ENCODE data around the gene PIGS.
"Not testable (repeated sequence)": the region's sequence is repeated elsewhere in the genome, so short reads cannot be mapped to it uniquely, and the experiment has no call there.

Gene PIGS

GRCh38 chr17:28578246-28579195 is 7.2 kb upstream of the PIGS start:
- DNase-seq (ENCODE audit: low read depth, low spot score) = no peak

DNA sequence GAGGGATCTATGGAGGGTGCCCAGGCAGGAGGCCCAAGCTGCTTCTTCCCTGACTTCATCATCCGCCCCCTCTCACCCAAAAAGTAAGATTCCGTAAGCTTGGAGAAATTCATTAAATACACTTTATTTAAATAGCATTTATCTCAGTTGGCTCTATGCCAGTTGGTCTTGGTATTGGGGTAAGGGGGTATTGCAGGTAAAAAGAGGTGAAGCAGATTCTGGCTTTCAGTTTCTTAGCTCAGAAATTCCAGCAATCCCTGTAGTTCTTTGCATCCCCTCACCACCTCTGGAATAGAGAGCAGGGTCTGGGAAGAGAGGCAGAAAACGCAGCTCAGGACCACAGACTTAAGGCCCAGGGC is 6.1 kb upstream of the PIGS start:
- no peak for DNase-seq (ENCODE audit: low read depth, low spot score)

DNA sequence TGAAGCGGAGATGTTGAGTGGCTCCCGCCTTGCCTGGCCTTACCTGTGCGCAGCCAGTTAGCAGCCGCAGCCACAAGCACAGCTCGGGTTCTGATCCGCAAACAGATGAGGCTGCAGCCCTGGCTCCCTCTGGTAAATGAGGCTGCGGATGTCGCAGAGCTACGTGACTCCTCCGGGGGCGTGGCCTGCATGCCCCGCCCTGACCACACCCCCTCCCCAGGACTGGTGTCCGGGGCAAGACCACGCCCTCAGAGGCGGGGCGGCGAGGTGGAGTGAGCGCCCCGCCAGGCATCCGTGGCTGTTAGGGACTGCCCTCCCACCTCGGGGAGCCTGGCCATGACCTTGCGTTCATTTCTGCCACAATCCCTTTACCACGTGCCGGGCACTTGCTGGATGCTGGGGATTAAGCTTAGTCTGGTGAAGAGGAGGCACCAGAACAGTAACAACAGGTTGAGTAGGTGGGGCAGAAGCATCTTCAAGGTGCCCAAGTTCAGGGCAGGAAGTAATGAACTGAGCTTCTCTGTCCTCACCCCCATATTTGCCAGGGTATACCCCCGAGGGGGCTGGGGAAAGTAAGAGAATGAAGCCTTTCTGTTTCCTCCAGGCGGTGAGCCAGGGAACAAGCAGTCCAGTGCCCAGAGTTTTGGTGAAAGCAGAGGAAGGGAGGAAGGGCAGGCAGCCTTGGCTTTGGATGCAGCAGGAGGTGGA is 5.6 kb upstream of the PIGS start, which contains the start of gene ALDOC:
Gene ALDOC (minus strand): TSS at position 138 of the 708 bp plus-strand sequence. CDS start 1,363 bp downstream, outside the sequence.
- peak; percentile 73 for DNase-seq (ENCODE audit: low read depth, low spot score)

- DNase-seq (ENCODE audit: low read depth, low spot score) = not testable (repeated sequence)
Observed at GRCh38 chr17:28576016-28576415, 4.7 kb upstream of the PIGS start.

GRCh38 chr17:28575126-28575795 is 3.9 kb upstream of the PIGS start:
- no peak for DNase-seq (ENCODE audit: low read depth, low spot score)

DNA sequence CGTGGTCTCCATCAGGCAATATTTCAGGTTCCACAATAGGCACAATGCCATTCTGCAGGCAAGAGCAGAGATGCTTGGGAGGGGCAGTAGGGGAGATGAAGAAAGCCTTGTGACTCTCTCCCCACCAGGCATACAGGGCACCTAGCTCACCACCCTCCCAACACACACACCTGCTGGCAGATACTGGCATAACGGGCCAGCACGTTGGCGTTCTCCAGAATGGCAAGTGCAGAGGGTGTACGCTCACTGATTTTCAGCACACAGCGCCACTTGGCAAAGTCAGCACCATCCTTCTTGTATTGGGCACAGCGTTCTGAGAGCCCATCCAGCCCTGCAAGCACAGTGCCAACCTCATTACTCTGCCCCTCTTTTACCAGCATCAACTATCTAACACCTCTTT is 3.2 kb upstream of the PIGS start:
- no peak for DNase-seq (ENCODE audit: low read depth, low spot score)

- DNase-seq (ENCODE audit: low read depth, low spot score) = no peak
Observed at GRCh38 chr17:28573966-28574480, 2.7 kb upstream of the PIGS start.

- DNase-seq (ENCODE audit: low read depth, low spot score) = no peak
Observed at GRCh38 chr17:28573521-28573920, 2.2 kb upstream of the PIGS start.

GRCh38 chr17:28573040-28573380 is 1.7 kb upstream of the PIGS start:
- DNase-seq (ENCODE audit: low read depth, low spot score) = no peak

DNA sequence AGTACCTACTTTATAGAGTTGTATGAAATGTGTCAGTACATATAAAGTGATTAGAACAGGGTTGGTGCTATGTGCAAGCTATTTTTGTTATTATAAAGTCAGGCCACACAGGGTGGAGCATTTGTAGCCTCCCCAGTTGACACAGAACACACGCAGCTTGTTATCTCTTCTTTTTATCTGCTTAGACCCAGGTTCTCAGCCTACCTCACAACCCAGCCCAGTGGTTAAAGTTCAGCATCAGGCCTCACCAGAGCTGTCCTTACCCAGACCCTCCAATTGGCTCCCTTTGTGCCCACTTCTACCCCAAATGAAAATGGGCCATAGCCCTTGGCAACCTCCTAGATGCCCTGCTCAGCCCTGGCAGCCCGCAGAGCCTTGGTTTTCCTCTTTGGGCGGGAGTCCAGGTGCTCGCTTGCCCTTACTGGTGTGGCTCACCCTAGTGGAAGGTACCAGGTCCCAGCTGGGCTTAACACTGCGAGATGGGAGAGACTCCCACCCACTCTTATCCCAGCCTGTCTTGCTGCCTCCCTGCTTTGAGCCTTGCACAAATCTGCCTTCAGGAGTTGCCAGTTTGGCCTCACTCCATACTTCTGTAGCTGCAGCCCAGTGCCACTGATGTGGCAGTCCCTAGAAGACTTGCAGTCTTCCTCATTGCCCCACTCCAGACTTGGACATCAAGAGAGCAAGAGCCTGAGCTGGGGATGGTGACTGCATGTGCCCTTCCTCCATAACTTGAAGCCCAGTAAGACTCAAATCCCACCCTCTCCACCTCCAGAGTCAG is 1.1 kb upstream of the PIGS start:
- DNase-seq (ENCODE audit: low read depth, low spot score) = no peak

- DNase-seq (ENCODE audit: low read depth, low spot score) = no peak
Observed at GRCh38 chr17:28570716-28571360, 486 bp downstream of the PIGS start.

- no peak for DNase-seq (ENCODE audit: low read depth, low spot score)
Observed at GRCh38 chr17:28569446-28569845, 1.9 kb downstream of the PIGS start.

- no peak for DNase-seq (ENCODE audit: low read depth, low spot score)
Observed at GRCh38 chr17:28567604-28568003, 3.7 kb downstream of the PIGS start.

DNA sequence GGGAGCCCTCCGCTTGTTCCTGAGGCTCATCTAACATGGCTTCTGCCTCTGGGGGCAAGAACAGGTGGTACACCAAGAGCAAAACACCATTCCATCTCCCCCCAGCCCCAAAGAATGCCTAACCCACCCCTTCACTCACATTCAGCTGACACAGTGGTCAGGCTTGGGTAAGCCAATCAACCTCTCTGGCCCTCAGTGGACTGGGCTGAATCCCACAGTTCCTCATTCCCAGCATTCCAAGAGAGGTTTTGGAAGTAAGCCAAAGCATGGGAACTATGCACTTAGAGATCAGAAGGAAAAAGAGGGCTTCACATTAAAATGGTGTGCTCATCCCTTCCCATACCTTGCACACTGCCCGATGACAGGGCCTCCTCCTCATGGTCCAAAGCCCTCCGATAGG is 7.8 kb downstream of the PIGS start:
- DNase-seq (ENCODE audit: low read depth, low spot score) = no peak

DNA sequence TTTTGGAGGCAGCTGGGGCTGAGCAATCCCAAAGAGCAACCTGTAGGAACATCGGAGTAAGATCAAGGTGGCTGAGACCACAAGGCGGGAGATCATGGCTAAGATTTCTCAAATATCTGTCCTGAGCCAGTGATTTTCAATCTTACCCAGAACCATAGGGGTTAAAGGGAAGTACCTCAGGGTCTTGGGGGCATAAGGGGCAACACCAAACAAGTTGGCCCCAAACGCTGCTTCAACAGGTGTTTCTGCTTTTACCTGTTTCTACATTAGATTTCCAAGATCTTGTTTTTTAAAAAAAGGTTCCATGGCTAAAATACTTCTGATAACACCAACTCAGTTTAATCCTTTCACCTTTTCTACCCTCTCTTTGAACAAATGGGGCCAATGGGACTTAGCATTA is 16.3 kb downstream of the PIGS start:
- no peak for DNase-seq (ENCODE audit: low read depth, low spot score)

GRCh38 chr17:28554565-28554964 is 16.8 kb downstream of the PIGS start:
- DNase-seq (ENCODE audit: low read depth, low spot score) = no peak

- no peak for DNase-seq (ENCODE audit: low read depth, low spot score)
Observed at GRCh38 chr17:28553000-28553505, 18.3 kb downstream of the PIGS start.

GRCh38 chr17:28552176-28552999 is 18.9 kb downstream of the PIGS start, which contains the start of gene UNC119:
Gene UNC119, minus strand, starts transcription at chr17:28552624. Its CDS starts 67 bp downstream, at chr17:28552557.
- no peak for DNase-seq (ENCODE audit: low read depth, low spot score)

- no peak for DNase-seq (ENCODE audit: low read depth, low spot score)
Observed at GRCh38 chr17:28551421-28552175, 19.7 kb downstream of the PIGS start.

Data from smooth muscle cell of the brain vasculature (primary cell).